NCI-H2227 (cell line): Measurements from ENCODE around the gene CCDC86.

Experiments
- DNase-seq: peaks from one replicate; lab custom pipeline; 2025; ENCODE audit not compliant: unreplicated experiment; lab: John Stamatoyannopoulos, UW

The CCDC86 gene

DNA sequence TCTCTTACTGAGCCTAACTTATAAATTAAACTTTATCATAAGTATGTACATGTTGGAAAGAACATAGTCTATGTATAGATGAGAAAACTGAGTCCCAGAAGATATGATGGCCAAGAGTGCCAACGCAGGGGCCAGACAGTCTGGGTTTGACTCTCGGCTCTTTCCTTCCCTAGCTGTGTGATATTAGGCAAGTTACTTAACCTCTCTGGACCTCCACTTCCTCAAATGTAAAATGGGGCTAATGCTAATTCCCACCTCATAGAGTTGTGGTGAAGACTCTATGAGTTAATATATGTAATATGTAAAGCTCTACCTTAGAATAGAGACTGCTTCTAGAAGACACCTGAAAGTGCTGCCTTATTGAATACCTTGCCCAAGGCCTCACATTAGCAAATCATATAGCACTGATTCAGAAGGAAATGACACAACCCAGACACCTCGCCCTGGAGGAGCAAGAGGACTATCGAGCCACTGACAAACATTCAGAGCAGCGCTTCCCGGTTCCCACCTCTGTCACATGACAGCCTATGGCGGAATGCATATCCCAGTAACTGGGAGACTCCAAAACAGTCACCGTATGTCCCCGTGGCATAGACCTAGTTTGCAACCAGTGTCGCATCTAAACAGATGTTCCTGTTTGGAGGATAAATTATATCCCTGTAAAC is 11.3 kb upstream of the CCDC86 start:
- no peak for DNase-seq

DNA sequence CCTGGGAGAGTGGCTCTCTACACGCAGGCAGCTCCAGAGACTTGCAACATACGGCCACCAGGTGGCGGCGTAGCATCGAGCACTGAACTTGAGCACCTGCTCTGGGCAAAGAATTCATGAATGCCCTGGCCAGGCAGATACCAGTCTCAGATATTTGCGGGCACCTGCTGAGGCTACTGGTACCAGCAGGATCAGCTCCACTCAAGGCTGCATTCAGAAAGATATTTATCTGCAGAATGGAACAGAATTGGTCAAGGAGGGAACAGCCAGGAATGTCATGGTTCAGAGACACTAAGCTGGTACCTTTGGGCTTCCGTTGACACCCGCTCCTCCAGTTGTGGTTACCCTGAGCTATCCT is 10.8 kb upstream of the CCDC86 start:
- peak; percentile 83 for DNase-seq

DNA sequence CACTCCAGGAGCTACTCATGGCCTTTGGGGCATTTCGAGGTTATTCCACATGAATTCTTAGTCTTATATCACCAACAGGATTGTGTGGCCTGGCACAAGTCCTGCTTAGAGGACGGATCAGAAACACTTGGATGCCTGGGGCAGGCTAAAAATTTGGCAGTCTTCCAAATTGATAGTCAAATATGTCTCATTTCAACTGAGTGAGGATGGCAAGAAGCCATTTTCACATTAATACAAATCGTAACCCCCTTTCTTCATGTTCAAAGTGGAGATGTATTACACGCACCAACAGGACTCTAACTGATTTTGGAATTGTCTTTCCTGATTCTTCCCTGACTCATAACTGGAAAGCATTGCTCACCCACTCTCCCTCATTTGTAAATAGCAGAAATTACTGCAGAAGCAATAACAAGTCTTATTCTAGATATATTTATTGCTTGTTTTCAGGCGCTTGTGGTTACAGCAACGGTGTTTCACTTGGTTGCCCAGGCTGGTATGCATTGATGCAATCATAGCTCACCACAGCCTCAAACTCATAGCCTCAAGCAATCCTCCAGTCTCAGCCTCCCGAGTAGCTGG is 10.3 kb upstream of the CCDC86 start:
- DNase-seq, result no peak

- DNase-seq, result no peak
Observed at GRCh38 chr11:60834742-60835533, 7.0 kb upstream of the CCDC86 start.

GRCh38 chr11:60835534-60835846 is 6.4 kb upstream of the CCDC86 start:
- DNase-seq, result no peak

GRCh38 chr11:60836866-60837515 is 4.9 kb upstream of the CCDC86 start:
- peak; percentile 53 for DNase-seq

DNA sequence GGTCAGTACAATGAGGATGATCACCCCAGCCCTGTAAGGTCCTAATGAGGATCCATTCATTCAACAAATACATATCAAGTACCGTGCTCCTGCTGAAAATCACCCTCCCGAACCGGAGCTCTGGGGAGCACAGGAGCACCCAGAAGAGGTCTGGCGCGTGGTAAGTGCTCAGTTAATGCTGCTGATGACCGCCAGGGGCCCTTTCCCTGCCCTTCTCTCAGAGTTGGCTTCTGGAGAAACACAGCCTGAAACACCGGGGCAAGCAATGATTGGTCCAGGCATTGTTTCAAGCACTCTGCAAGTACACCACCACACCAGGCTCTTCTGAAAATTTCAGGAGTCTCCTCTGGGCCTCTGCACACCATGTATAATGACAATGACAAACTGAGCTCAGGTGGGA is 3.8 kb upstream of the CCDC86 start:
- DNase-seq, result no peak

GRCh38 chr11:60840470-60841430 is 1.2 kb upstream of the CCDC86 start:
- DNase-seq, result no peak

GRCh38 chr11:60842668-60843600 is 1.0 kb downstream of the CCDC86 start:
- no peak for DNase-seq

GRCh38 chr11:60844045-60844869 is 2.3 kb downstream of the CCDC86 start:
- no peak for DNase-seq

DNA sequence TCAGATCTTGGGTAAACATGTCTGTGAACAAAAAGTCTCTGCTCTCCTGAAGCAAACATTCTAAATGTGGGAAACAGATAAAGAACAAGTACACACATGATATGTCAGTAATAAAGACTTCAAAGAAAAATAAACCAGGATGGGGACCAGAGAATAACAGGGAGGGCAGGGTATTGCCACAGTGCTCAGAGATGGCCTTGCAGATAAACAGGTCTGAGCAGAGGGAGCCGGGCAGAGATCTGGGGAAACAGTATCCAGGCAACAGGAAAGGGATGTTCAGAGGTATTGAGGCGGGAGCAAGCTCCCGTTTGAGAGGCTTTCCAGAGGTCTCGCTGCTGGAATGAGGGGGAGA is 2.9 kb downstream of the CCDC86 start:
- no peak for DNase-seq

DNA sequence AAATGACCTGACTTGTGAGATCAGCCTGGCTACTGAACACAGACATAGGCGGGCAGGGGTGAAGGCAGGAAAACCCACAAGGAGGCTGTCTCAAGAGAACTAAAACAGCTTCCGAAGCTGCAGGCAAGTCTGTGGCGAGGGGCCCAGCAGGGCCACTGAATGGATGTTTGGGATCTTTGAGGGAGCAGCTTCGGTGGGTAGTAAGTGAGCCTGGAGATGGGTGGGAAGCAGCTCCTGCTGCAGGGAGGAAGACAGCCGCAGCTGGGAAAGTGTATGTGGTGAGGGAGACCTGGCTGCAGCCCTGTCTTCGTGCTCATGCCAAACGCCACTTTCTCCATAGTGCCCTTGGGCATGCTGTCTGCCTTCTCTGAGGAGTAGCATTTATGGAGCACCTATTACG is 3.4 kb downstream of the CCDC86 start:
- no peak for DNase-seq

DNA sequence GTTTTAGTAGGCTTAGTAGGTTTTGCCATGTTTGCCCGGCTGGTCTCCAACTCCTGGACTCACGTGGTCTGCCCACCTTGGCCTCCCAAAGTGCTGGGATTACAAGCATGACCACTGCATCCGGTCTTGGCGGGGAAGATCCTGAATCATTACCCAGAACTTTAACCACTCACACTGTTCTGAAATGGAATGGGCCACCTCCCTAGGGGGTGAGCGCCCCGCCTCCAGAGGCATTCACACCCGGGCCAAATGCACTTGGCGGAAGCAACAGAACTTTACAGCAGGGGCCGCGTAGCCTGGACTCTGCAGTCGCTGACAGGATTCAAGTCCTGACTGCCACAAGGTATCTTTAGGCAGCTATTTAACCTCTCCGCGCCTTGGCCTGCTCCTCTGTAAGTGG is 5.4 kb downstream of the CCDC86 start:
- no peak for DNase-seq

- no peak for DNase-seq
Observed at GRCh38 chr11:60847896-60848295, 6.0 kb downstream of the CCDC86 start.

GRCh38 chr11:60848714-60849151 is 6.8 kb downstream of the CCDC86 start:
- DNase-seq, result no peak

GRCh38 chr11:60849641-60850520 is 8.0 kb downstream of the CCDC86 start:
- DNase-seq, result no peak

- DNase-seq, result no peak
Observed at GRCh38 chr11:60851327-60852104, 9.6 kb downstream of the CCDC86 start.
